Stimulated activated CD4-positive, alpha-beta T cell treated with anti-CD3 and anti-CD28 coated beads, Interleukin-4, amount 100 ng/mL, for 4 hours (primary cell): ENCODE results near the gene ZNF205.
A peak's percentile ranks its signal among the peaks of the same experiment; 100 is the strongest.
"Not testable (repeated sequence)": the region's sequence is repeated elsewhere in the genome, so short reads cannot be mapped to it uniquely, and the experiment has no call there.

ENCODE experiments used
- DNase-seq, 2 experiments: peaks; one replicate each; pipeline ENCODE4 v3.0.0-alpha.2; 2020

The ZNF205 gene

DNA sequence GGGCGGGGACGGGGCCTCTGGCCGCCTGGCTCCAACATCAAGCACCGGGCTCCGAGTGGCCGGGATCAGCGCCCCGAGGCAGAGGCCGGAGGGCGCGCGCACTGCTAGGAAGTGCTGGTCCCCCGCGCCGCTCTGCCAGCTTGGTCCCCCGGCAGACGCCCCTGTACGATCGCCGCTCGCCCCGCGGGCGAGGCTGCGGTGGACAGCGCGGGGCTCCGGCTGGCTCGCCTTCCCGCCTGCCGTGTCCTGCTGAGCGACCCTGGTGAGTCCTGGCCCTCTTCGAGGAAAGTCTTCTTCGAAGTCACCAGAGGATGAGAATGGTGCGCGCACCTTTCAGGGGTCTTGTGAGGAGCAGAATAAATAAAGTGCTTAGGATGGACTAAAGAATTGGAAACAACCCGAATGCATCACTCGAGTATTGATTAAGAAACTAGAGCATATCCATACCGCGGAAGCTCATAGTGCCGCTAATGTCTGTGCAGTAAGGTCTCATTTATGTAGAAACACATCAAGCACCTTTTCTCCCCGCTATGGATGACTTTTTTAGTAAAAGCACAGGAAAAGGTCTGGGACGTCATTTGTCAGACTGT, 22.8 kb downstream of the ZNF205 start:
- no peak for DNase-seq

DNA sequence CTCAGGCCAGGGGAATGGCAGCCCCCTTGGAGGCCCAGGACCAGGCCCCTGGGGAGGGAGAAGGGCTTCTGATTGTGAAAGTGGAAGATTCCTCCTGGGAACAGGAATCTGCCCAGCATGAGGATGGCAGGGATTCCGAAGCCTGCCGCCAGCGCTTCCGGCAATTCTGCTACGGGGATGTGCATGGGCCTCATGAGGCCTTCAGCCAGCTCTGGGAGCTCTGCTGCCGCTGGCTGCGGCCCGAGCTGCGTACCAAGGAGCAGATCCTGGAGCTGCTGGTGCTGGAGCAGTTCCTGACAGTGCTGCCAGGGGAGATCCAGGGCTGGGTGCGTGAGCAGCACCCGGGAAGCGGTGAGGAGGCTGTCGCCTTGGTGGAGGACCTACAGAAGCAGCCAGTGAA, 24.9 kb downstream of the ZNF205 start:
- no peak for DNase-seq

DNA sequence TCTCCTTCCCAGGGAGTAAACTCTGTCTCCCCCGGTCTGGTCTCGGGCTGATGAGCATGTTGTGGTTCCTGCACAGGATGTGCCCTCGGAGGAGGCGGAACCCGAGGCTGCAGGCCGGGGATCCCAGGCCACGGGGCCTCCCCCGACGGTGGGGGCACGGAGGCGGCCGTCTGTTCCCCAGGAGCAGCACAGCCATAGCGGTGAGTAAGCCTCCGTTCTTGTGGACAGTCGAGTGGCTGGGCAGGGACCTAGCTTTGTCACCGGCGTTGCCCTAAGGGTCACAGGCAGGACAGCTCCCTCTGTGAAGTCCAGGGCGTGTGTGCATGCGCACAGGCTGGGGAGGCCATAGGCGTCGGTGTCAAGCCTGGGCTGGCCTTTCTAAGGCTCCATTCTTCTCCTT, 26.0 kb downstream of the ZNF205 start:
- no peak for DNase-seq

DNA sequence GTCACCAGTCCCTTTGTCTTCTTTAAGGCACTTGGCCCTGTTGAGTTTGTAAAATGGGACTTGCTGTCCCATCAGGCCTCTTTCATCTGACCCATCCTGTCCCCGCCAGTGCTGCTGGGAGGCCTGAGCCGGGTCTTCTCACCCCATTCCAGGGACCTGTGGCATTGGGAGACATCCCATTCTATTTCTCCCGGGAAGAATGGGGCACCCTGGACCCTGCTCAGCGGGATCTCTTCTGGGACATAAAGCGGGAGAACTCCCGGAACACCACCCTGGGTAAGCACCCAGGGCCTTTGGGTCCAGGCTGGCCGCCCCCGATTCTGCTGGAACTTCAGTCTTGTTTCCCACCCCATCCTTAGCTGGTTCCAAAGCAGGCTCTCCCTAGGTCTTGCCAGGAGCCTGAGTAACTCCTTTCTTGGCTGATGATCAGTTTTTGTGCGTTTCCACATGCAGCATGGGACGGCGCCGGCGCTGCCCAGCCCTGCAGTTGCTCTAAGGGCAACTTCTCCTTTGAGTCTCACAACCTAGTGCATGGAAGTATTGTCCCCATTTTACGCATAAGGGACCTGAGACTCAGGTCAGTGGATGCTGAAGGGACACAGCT, 26.5 kb downstream of the ZNF205 start:
- DNase-seq, result no peak

DNA sequence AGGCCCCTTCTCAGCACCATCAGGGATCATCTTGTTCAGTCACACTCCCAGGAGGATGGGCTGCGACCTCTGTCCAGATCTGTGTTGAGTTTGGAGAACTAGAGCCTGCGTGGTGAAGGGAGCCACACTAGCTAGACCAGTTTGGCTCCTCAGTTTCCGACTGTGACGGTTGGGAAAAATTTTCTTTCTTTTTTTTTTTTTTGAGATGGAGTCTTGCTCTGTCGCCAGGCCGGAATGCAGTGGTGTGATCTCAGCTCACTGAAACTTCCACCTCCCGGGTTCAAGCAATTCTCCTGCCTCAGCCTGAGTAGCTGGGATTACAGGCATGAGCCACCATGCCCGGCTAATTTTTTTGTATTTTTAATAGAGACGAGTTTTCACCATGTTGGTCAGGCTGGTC, 27.2 kb downstream of the ZNF205 start:
- DNase-seq, result not testable (repeated sequence)

DNA sequence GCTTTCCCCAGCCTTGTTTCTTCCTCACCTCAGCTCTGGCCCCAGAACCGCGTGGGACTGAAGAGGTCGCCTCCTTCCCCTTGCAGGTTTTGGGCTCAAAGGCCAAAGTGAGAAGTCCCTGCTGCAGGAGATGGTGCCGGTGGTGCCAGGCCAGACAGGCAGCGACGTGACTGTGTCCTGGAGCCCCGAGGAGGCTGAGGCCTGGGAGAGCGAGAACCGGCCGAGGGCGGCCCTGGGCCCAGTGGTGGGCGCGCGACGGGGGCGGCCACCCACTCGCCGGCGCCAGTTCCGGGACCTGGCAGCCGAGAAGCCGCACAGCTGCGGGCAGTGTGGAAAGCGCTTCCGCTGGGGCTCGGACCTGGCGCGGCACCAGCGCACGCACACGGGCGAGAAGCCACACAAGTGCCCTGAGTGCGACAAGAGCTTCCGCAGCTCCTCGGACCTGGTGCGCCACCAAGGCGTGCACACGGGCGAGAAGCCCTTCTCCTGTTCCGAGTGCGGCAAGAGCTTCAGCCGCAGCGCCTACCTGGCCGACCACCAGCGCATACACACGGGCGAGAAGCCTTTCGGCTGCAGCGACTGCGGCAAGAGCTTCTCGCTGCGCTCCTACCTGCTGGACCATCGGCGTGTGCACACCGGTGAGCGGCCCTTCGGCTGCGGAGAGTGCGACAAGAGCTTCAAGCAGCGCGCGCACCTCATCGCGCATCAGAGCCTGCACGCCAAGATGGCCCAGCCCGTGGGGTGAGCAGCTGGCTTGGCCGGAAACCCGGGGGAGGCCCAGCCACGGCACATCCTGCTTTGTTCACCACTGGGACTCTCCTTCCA, 28.4 kb downstream of the ZNF205 start:
- no peak for DNase-seq

DNA sequence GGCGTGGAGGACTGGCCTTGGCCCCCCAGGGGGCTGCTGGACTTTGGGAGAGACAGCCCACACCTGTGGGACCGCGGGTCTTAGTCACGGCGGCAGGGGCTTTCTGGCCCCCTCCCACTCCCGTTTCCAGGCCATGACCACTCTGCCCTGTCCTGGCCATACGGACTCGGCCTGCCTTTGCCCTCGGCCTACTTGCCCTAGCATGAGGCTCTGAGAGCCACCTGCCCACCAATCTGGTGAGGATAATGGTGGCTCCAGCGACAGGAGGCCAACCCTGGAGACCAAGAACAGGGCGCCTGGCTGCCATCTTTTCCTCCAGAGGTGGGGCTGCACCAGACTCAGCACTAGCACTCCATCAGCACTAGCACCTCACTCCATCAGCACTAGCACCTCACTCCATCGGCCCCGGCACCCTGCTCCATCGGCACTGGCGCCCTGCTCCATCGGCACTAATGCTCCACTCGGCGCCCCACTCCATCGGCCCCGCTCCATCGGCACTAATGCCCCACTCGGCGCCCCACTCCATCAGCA, 29.5 kb downstream of the ZNF205 start:
- DNase-seq, result no peak

DNA sequence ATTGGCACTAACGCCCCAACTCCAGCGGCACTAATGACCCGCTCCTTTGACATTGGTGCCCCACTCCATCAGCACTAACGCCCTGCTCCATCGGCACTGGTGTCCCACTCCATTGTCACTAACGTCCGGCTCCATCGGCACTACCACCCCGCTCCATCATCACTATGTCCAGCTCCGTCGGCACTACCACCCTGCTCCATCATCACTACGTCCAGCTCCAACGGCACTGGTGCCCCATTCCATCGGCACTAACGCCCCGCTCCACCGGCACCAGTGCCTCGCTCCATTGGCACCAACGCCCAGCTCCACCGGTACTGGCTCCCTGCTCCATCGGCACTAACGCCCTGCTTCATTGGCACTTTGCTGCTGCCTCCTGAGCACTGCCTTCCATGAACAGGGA, 29.9 kb downstream of the ZNF205 start:
- DNase-seq, result no peak

DNA sequence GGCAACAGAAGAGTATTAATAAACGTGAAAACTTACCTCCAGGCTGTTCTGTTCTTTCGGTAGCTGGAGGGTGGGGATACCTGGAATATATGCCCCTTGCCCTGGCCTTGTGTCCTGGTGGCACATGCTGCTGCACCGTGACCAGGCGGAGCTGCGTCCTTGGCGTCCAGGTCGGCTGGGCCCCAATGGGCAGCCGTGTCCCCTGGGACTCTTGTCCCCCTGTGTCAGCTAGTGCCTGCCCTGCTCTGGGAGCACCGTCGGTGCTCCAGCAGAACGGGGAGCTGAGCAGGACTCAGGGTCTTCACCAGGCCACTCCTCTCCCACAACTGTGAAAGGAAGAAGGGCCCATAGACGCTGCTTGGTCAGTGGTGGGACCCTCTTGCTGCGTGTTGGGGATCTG, 30.4 kb downstream of the ZNF205 start:
- no peak for DNase-seq

DNA sequence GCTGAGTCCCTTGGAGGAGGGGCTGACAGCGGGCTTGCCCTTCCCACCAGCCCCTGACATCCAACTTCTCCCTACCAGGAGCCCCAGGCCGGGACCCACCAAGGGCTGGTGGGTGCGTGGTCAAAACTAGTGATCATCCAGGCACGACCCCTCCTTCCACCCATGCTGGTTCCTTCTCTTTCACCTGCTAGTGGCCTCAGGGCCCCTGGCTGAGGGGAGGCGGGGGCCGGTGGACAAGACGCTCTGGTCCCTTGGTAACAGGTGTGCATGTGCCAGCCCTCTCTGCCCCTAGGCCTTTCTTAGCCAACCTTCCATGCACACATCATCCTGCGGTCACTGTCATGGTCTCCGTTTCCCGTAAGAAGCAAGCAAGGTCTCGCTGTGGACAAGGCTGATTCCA, 30.8 kb downstream of the ZNF205 start:
- DNase-seq, result no peak

DNA sequence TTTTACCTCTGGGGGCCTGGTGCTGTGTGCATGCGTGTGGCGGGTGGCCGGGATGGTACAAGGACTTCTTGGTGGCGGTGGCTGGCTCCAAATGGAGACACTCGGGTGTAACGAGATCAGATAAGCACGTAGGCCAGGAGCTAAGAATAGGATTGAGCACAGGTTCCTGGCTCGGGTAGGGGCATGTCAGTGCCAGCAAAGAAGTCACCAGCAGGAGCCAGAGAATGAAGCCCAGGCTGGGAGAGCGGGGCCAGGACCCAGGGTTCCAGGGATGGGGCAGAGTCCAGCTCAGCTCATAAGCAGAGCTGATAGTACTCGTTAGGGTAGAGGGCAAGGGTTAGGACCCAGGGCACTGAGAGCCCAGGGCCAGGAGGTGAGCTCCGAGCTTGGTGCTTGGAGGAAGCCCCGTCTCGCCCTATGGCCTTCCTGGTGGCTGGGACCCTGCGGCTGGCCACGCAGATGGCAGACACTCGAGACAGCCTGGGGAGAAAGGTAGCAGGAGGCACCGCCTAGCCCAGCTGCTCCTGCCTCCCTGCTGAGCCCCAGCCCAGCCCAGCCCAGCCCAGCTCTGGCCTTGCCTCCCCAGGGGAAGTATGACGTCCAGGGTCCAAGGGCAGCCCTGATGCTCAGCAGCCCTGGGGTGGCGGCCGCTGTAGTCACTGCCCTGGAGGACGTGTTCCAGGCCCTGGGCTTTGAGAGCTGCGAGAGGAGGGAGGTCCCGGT, 31.4 kb downstream of the ZNF205 start:
- DNase-seq, result no peak

DNA sequence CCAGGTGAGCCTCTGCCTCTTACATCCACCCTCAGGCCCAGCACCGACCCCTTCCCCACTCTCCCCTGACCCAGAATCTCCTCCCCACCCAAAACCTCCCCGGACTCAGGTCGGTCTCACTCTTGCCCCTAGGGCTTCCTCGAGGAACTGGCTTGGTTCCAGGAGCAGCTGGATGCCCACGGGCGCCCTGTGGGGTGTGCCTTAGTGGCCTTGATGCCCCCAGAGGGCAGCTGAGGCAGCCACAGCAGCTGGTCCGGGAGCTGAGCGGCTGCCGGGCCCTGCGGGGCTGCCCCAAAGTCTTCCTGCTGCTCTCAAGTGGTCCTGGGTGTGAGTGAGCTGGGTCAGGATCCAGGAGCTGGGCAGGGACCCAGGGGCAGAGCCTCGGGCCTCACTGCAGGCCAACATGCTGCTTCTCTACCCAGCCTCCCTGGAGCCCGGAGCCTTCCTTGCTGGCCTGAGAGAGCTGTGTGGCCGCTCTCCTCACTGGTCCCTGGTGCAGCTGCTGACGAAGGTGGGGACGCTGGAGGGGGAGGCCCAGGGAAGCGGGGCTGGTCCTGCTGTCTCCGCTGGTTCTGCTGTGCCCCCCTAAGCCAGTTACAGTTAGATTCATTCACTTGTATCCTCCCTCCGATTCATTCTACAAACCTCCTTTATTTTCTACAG, 32.1 kb downstream of the ZNF205 start:
- no peak for DNase-seq

DNA sequence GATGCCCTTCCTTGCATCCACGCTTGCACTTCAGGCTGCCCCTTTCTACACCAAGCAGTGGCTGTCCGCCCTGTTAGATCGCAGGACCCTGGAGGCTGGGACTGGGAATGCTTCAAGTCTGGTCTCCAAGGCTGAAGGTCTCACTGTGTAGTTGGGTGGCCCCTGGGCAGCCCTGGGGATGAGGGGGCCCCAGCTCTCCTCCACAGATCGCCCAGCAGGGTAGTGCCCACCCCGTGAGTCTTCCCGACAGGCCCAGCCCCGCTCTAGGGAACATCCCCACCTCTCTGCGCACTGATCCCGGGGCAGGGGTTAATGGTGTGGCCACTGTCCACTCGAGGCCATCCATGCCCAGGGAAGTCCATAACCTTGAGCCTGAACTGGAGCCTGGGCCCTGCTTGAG, 32.8 kb downstream of the ZNF205 start:
- DNase-seq, result no peak

DNA sequence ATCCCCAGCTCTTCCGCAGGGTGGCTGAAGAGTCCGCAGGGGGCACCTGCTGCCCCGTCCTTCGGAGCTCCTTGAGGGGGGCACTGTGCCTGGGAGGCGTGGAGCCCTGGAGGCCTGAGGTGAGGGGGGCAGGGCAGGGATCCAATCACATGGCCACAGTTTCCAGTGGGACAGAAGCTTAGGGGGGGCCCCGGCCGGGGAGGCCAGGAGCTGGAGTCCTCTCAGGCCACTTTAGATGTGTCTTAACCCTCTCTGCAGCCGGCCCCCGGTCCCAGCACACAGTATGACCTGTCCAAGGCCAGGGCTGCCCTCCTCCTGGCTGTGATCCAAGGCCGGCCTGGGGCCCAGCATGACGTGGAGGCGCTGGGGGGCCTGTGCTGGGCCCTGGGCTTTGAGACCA, 33.3 kb downstream of the ZNF205 start:
- no peak for DNase-seq

DNA sequence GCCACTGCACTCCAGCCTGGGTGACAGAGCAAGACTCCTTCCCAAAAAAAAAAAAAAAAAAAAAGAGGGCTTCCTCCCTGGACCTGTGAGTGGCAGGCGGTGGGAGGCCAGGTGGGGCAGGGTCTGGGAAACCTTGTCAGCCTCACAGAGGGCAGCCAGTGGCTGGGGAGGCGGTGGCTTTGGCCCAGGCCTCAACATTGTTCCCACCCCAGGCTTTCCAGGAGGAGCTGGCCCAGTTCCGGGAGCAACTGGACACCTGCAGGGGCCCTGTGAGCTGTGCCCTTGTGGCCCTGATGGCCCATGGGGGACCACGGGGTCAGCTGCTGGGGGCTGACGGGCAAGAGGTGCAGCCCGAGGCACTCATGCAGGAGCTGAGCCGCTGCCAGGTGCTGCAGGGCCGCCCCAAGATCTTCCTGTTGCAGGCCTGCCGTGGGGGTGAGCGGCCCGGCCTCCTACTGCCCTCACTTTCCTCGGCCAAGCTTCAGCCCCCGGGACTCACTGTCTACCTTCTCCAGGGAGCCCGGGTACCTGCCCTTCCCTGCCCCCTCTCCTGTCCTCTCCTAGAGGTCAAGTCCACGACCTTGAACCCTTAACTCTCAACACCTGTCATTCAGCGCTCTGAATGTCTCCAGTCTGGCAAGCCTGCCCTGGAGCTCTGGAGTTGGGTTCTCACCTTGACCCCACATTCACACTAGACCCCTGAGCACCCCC, 34.8 kb downstream of the ZNF205 start:
- DNase-seq, result no peak

DNA sequence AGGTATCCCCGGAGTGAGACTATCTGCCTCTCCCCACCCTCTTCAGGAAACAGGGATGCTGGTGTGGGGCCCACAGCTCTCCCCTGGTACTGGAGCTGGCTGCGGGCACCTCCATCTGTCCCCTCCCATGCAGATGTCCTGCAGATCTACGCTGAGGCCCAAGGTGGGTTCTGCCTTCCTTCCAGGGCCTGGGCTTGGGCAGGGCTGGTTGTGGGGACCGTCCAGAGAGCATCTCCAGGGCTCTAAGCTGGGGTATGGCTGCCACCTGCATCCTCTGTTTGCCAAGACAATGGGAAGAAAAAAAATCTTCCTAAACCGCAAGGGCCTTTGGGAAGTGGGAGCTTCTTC, 35.3 kb downstream of the ZNF205 start:
- DNase-seq, result no peak

DNA sequence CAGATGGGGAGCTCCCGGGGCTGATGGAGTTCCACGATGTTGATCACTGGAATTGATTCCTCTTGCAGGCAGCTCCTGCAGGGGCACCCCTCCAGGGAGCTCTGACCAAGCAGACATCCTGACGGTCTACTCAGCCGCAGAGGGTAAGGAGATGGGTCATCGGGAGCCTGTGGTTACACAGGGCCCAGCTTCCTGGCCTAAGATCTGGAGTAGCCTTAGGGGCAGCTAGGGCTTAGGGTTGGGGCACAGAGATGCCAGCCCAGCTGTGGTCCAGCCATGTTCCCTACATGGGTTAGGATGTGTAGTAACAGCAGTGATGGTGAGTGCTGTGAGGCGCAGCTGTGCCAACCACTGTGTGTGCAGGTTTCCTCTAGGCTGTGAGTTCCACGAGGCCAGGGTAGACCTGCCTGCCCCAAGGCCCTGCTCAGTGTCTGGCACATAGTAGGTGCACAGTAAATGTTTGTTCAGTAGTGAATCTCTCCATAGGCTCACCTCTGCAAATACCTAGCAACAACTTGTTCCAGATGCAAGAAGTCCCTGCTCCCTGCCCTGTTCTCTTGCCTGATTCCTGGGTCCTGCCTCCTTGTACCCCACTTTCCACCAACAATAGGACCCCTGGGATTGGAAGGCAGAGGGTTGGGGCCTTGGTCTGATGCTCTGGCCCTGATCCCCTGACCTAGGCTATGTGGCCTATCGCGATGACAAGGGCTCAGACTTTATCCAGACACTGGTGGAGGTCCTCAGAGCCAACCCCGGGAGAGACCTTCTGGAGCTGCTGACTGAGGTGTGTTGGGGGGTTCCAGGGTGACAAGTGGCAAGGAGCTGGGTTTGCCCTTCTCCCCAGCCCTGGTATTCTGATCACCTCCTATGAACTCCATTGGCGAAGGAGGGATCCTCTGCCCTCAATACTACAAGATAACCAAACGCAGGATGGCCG, 36.1 kb downstream of the ZNF205 start:
- no peak for DNase-seq

DNA sequence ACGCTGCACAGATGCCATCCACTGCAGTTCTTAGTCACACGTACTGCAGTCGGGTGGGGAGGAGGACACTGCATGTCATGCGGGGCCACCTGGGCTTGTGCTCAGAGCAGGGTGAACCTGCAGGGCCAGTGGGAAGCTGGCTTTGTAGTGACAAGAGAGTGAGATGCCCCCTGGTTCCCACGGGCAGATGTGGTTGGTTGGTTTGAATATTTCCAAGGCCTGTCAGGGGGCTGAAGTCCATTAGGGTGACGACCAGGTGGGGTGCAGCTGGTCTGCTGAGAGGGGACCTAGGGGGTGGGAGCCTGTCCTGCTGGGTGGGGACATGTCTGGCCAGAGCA, 36.8 kb downstream of the ZNF205 start:
- no peak for DNase-seq

DNA sequence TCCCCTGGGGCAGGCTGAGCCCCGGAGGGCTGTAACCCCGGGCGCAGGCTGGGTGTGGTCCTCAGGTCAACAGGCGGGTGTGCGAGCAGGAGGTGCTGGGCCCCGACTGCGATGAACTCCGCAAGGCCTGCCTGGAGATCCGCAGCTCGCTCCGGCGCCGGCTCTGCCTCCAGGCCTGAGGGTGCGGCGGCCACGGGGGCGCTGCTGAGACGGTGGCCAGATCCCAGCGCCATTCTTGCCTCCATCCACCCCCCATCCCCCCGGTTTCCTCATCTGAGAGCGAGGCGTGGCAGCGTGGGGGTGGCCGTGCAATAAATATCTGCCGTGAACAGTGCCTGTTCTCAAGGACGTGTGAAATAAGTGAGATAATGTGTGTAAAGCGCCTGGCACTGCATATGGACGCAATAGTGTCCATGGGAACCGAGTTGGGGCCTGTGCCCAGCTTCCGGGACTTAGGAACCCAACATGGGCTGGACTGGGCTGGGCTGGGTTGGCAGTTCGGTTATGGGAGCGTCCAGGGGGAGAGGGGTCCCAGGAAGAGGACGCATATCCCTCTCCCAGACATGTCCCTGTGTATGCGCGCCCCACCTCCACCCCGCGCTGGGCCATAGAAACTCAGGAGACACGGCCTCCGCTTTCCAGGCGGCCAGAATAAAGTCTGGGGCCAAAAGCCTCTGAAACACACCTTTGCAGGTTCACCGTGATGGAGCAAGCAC, 37.4 kb downstream of the ZNF205 start:
- peak; percentile 27 to 54 for DNase-seq
